Measurements from ENCODE around the gene IL10RA.

DNA sequence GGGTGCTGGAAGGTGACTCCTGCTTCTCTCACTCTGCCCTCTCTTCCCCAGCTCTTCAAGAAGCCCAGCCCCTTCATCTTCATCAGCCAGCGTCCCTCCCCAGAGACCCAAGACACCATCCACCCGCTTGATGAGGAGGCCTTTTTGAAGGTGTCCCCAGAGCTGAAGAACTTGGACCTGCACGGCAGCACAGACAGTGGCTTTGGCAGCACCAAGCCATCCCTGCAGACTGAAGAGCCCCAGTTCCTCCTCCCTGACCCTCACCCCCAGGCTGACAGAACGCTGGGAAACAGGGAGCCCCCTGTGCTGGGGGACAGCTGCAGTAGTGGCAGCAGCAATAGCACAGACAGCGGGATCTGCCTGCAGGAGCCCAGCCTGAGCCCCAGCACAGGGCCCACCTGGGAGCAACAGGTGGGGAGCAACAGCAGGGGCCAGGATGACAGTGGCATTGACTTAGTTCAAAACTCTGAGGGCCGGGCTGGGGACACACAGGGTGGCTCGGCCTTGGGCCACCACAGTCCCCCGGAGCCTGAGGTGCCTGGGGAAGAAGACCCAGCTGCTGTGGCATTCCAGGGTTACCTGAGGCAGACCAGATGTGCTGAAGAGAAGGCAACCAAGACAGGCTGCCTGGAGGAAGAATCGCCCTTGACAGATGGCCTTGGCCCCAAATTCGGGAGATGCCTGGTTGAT is 12.6 kb downstream of the IL10RA start:
- TF ChIP-seq POLR2A (IDR thresholded peaks at IDR 0.05; ENCODE audit: low read depth, low read length) (no peak; the same call in 1 of the 2 replicates), TAF1 (IDR thresholded peaks at IDR 0.05; ENCODE audit: borderline replicate concordance, low read depth, low read length) (no peak)
